Gastroesophageal sphincter (tissue), 3 donors: ENCODE results near the gene CCDC27.

ENCODE experiments used
- EP300 ChIP-seq: sonication (generic); formaldehyde crosslinking; IDR thresholded peaks from one replicate; pipeline ENCODE4 v1.6.1; 2017; ENCODE audit warnings: antibody characterized with exemption, mild to moderate bottlenecking
- POLR2A ChIP-seq, 2 donors: fragments of 450-650 bp; IDR thresholded peaks; one replicate each; pipeline ENCODE4 v1.6.1; 2017; ENCODE audit warnings: antibody characterized with exemption in 2 of 2, mild to moderate bottlenecking in 2 of 2, moderate library complexity in 1 of 2
- POLR2AphosphoS5 ChIP-seq: sonication (generic); formaldehyde crosslinking; IDR thresholded peaks from one replicate; pipeline ENCODE4 v1.6.1; 2017; ENCODE audit warnings: antibody characterized with exemption
- TF ChIP-seq, protein P1 (sequence below), 4 experiments: fragments of 200-600 bp in 2 of 4; fragments of 450-650 bp in 2 of 4; sonication (generic) in 1 of 4; IDR thresholded peaks; one replicate each; pipeline ENCODE4 v1.5.1; 2017 to 2019; ENCODE audit warnings: antibody characterized with exemption in 4 of 4, mild to moderate bottlenecking in 2 of 4, moderate library complexity in 2 of 4

DNA sequence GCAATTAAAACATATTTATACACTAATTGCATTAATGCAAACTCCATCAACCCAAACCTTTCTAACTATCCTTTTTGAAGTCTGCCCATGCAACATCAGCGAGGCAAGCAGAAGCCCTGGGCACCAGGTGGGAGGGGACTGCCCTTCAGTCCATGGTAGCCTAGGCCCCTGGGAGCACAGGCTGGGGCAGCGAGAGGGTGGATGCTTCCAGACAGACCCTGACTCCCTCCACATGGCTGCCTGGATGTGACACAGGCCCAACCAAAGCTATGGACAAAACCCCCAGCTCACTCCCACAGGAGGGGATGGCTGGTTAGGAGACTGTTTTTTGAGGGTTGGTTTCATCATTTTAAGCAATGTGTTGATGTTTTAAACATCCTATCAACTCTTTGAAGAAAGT, 61.8 kb downstream of the CCDC27 start:
- TF ChIP-seq, protein P1, sequence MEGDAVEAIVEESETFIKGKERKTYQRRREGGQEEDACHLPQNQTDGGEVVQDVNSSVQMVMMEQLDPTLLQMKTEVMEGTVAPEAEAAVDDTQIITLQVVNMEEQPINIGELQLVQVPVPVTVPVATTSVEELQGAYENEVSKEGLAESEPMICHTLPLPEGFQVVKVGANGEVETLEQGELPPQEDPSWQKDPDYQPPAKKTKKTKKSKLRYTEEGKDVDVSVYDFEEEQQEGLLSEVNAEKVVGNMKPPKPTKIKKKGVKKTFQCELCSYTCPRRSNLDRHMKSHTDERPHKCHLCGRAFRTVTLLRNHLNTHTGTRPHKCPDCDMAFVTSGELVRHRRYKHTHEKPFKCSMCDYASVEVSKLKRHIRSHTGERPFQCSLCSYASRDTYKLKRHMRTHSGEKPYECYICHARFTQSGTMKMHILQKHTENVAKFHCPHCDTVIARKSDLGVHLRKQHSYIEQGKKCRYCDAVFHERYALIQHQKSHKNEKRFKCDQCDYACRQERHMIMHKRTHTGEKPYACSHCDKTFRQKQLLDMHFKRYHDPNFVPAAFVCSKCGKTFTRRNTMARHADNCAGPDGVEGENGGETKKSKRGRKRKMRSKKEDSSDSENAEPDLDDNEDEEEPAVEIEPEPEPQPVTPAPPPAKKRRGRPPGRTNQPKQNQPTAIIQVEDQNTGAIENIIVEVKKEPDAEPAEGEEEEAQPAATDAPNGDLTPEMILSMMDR (IDR thresholded peaks at IDR 0.05): no peak
- TF ChIP-seq POLR2A (IDR thresholded peaks at IDR 0.05) (no peak), POLR2AphosphoS5 (no peak), EP300 (no peak)
